WERI-Rb-1 (cell line): Measurements from ENCODE around the gene IGF2BP3.

ENCODE experiments used
- DNase-seq: peaks from one replicate; pipeline ENCODE4 v3.0.0-alpha.2; 2020
- H3K27ac ChIP-seq: fragments of 250-450 bp; sonication (Bioruptor Pico); 2 replicates; pipeline ENCODE4 v1.5.1; 2020; ENCODE audit warnings: mild to moderate bottlenecking, moderate library complexity
- H3K27me3 ChIP-seq: fragments of 250-450 bp; sonication (Bioruptor Pico); 2 replicates; pipeline ENCODE4 v1.5.1; 2021; ENCODE audit warnings: mild to moderate bottlenecking, low read depth, moderate library complexity; ENCODE audit not compliant: insufficient read depth, severe bottlenecking
- H3K36me3 ChIP-seq: fragments of 250-450 bp; sonication (Bioruptor Pico); 2 replicates; pipeline ENCODE4 v1.5.1; 2020; ENCODE audit warnings: mild to moderate bottlenecking, moderate library complexity
- H3K4me3 ChIP-seq: 2 replicates; pipeline ENCODE4 v1.5.1; 2011; ENCODE audit warnings: low read depth, mild to moderate bottlenecking, control low read depth, low read length
- H3K9me3 ChIP-seq: fragments of 250-450 bp; sonication (Bioruptor Pico); 2 replicates; pipeline ENCODE4 v1.5.1; 2021; ENCODE audit warnings: mild to moderate bottlenecking, moderate library complexity; ENCODE audit not compliant: severe bottlenecking
- TF ChIP-seq, protein P1 (sequence below): IDR thresholded peaks from 2 replicates; pipeline ENCODE4 v1.5.1; 2011; ENCODE audit warnings: low read depth, mild to moderate bottlenecking, control low read depth, inconsistent platforms, low read length

The IGF2BP3 gene

DNA sequence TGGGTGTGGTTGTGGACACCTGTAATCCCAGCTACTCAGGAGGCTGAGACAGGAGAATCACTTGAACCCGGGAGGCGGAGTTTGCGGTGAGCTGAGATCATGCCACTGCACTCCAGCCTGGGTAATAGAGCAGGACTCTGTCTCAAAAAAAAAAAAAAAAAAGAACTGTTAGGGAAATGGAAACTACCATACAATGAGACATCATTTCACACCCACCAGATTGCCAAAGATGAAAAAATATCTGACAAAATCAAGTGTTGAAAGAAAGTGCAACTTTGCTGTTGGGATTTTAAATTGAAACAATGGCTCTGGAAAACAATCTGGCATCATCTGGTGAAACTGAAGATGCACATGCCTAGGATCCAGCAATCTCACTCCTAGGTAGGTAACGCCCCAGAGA is 187.2 kb downstream of the IGF2BP3 start:
- DNase-seq, result no peak
- Histone ChIP-seq H3K4me3 (no peak overlapping the region), H3K36me3 (no peaks in the 10 kb centered on the region), H3K27ac (no peak overlapping the region), H3K27me3 (no peaks in the 10 kb centered on the region), H3K9me3 (no peaks in the 10 kb centered on the region)
- TF ChIP-seq, protein P1, sequence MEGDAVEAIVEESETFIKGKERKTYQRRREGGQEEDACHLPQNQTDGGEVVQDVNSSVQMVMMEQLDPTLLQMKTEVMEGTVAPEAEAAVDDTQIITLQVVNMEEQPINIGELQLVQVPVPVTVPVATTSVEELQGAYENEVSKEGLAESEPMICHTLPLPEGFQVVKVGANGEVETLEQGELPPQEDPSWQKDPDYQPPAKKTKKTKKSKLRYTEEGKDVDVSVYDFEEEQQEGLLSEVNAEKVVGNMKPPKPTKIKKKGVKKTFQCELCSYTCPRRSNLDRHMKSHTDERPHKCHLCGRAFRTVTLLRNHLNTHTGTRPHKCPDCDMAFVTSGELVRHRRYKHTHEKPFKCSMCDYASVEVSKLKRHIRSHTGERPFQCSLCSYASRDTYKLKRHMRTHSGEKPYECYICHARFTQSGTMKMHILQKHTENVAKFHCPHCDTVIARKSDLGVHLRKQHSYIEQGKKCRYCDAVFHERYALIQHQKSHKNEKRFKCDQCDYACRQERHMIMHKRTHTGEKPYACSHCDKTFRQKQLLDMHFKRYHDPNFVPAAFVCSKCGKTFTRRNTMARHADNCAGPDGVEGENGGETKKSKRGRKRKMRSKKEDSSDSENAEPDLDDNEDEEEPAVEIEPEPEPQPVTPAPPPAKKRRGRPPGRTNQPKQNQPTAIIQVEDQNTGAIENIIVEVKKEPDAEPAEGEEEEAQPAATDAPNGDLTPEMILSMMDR, result no peak

DNA sequence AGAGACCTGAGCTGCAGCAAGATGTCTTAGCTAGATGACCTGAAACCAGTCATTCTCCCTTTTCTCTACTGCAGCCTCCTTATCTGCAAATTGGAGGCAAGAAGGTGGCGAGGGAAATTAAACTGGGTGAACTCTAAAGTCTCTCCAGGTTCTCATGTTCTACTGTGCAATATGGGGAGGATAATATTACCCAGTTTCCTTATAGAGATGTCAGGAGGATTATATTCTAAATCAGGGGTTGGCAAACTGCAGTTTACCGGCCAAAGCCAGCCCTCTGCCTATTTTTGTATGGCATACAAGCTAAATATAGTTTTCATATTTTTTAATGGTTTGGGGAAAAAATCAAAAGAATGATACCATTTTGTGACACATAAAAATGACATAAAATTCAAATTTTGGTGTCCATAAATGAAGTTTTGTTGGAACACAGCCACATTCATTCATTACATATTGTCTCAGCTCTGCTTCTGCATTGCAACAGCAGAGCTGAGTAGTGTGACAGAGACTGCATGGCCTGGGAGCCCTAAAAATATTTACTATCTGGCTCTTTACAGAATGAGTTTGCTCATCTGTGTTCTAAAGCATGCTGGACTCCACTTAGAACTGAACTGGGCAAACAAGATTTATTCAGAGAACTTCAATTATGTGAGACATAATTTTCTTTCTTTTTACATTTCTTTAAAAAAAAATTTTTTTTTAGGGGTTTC is 190.3 kb downstream of the IGF2BP3 start:
- Histone ChIP-seq H3K9me3 (no peaks in the 10 kb centered on the region), H3K4me3 (no peak overlapping the region), H3K36me3 (no peaks in the 10 kb centered on the region), H3K27ac (no peak overlapping the region), H3K27me3 (no peaks in the 10 kb centered on the region)
- no peak for DNase-seq
- TF ChIP-seq, protein P1, result no peak

DNA sequence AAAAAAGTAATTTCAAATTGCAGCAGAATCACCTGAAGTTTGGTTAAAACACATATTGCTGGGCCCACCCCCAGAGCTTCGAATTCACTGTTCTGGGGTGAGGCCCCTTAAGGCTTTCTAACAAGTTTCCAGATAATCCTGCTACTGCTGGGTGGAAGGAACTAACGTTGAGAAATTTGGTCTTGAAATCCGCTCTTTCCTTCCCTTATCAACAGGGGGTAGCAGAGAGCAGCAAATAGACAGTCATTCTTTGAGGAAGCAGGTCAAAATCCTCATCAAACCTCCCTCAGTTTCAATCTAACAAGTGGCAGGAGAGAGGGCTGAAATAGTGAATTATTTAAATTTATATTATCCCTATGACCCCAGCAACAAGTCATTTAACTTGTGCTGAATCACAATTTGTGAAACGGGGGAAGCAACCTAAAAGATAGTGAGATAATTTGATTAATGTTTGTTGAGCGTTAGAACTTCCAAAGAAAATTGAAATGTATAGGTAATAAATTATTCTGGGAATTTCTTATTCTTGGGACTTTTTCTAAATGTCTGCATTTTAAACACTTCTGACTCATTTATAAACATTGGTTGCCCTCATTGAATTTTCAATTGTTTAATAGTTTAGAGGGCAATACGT is 192.8 kb downstream of the IGF2BP3 start:
- peak; percentile 47 for DNase-seq
- H3K36me3 ChIP-seq, result no peaks in the 10 kb centered on the region
- no peaks in the 10 kb centered on the region for H3K27me3 ChIP-seq
- H3K27ac ChIP-seq, result no peak overlapping the region
- no peaks in the 10 kb centered on the region for H3K9me3 ChIP-seq
- no peak overlapping the region for H3K4me3 ChIP-seq
- TF ChIP-seq, protein P1, result peak; percentile 70

DNA sequence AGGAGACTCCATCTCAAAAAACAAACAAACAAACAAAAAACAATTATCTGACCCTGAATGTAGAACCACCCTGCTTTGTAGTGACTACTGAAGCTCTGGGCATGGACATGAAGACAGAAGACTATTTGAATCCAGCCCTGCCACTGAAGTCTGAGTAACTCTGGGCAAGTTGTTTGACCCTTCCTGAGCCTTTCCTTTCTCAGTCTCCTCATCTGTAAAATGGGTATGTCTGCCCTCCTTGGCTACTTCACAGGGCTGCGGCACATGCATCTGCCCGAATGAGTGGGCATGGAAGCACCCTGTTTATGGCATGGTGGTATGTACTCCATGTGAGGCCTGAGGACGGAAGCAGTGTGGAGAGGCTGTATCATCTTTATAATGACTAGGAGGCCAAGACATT is 193.3 kb downstream of the IGF2BP3 start:
- H3K27me3 ChIP-seq, result no peaks in the 10 kb centered on the region
- no peak for DNase-seq
- H3K9me3 ChIP-seq, result no peaks in the 10 kb centered on the region
- TF ChIP-seq, protein P1, result no peak
- H3K4me3 ChIP-seq, result no peak overlapping the region
- no peak overlapping the region for H3K27ac ChIP-seq
- H3K36me3 ChIP-seq, result no peaks in the 10 kb centered on the region

DNA sequence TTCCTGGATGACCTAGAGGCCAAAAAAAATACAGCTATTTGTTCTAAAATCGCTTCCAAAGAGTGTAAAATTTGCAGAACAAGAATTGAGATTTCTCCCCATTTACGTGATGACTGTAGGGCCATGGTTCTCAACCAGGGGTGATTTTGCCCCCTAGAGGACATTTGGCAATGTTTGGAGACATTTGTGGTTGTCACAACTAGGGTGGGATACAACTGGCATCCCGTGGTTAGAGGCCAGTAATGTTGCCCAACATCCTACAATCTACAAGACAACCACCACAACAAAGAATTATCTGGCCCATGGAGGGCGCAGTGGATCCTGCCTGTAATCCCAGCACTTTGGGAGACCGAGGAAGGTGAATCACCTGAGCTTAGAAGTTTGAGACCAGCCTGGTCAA is 193.9 kb downstream of the IGF2BP3 start:
- Histone ChIP-seq H3K9me3 (no peaks in the 10 kb centered on the region), H3K27me3 (no peaks in the 10 kb centered on the region), H3K4me3 (no peak overlapping the region), H3K27ac (no peak overlapping the region), H3K36me3 (no peaks in the 10 kb centered on the region)
- no peak for DNase-seq
- TF ChIP-seq, protein P1, result no peak
